Measurements from ENCODE around the gene SPTBN2.

DNA sequence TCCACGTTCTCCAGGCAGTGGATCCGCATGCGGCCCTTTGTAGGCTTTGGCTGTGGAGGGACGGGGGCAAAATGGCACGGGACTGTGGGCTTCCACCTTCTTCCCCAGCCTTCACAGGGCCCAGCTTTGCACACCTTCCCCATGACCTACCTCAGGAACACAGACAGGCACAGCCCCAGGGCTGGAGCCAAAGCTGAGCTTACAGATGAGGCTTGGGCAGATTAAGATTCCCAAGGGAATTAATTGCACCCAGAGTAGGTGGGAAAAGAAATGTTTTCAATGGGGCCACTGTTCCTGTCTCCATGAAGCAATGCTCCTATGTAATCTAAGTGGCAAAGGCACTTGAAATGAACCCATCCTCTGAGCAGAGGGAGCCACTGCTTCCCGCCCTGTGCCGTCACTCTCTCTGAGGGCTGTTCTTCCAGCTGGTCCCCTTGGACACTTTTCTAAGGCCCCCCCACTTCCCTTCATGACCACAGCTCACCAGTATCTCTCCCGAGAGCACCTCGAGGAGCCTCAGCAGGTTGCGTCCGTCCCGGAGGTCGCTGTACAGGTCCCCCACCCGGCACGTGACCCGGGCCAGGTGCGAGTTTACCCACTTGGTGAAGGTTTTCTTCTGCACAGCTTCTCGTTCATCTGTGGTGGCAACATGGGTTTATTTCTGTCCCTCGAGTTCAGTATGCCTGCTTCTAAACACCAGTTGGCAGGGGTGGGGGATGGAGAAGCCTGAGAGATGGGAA, 13.5 kb downstream of the SPTBN2 start:
- TF ChIP-seq, protein P1, sequence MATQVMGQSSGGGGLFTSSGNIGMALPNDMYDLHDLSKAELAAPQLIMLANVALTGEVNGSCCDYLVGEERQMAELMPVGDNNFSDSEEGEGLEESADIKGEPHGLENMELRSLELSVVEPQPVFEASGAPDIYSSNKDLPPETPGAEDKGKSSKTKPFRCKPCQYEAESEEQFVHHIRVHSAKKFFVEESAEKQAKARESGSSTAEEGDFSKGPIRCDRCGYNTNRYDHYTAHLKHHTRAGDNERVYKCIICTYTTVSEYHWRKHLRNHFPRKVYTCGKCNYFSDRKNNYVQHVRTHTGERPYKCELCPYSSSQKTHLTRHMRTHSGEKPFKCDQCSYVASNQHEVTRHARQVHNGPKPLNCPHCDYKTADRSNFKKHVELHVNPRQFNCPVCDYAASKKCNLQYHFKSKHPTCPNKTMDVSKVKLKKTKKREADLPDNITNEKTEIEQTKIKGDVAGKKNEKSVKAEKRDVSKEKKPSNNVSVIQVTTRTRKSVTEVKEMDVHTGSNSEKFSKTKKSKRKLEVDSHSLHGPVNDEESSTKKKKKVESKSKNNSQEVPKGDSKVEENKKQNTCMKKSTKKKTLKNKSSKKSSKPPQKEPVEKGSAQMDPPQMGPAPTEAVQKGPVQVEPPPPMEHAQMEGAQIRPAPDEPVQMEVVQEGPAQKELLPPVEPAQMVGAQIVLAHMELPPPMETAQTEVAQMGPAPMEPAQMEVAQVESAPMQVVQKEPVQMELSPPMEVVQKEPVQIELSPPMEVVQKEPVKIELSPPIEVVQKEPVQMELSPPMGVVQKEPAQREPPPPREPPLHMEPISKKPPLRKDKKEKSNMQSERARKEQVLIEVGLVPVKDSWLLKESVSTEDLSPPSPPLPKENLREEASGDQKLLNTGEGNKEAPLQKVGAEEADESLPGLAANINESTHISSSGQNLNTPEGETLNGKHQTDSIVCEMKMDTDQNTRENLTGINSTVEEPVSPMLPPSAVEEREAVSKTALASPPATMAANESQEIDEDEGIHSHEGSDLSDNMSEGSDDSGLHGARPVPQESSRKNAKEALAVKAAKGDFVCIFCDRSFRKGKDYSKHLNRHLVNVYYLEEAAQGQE (IDR thresholded peaks at IDR 0.05; ENCODE audit: insufficient replicate concordance, low read depth), result no peak
- TF ChIP-seq, protein P2, sequence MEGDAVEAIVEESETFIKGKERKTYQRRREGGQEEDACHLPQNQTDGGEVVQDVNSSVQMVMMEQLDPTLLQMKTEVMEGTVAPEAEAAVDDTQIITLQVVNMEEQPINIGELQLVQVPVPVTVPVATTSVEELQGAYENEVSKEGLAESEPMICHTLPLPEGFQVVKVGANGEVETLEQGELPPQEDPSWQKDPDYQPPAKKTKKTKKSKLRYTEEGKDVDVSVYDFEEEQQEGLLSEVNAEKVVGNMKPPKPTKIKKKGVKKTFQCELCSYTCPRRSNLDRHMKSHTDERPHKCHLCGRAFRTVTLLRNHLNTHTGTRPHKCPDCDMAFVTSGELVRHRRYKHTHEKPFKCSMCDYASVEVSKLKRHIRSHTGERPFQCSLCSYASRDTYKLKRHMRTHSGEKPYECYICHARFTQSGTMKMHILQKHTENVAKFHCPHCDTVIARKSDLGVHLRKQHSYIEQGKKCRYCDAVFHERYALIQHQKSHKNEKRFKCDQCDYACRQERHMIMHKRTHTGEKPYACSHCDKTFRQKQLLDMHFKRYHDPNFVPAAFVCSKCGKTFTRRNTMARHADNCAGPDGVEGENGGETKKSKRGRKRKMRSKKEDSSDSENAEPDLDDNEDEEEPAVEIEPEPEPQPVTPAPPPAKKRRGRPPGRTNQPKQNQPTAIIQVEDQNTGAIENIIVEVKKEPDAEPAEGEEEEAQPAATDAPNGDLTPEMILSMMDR (IDR thresholded peaks at IDR 0.05; ENCODE audit: insufficient read depth, low read length), result no peak
- TF ChIP-seq POLR2AphosphoS5 (IDR thresholded peaks at IDR 0.05; ENCODE audit: low read depth), result no peak
- TF ChIP-seq SPI1 (IDR thresholded peaks at IDR 0.05; ENCODE audit: borderline replicate concordance, low read depth), result no peak

All from HL-60 (cell line).